GM12801 (cell line): ENCODE data around the gene MACO1.

ENCODE experiments used
- CTCF ChIP-seq: IDR thresholded peaks from one replicate; pipeline ENCODE4 v1.5.1; 2011; ENCODE audit warnings: control low read depth; ENCODE audit not compliant: insufficient read length; ENCODE audit errors: extremely low read depth

The MACO1 gene

GRCh38 chr1:25481625-25482024 lies 50.9 kb downstream of the MACO1 start:
- no peak for TF ChIP-seq CTCF

- no peak for TF ChIP-seq CTCF
These were observed 51.5 kb downstream of the MACO1 start for GRCh38 chr1:25482211-25482610.

- TF ChIP-seq CTCF, result no peak
These were observed 53.4 kb downstream of the MACO1 start for GRCh38 chr1:25484096-25484495.

- no peak for TF ChIP-seq CTCF
These were observed 53.8 kb downstream of the MACO1 start for GRCh38 chr1:25484533-25484932.

- no peak for TF ChIP-seq CTCF
These were observed 55.1 kb downstream of the MACO1 start for GRCh38 chr1:25485536-25486411.

GRCh38 chr1:25486602-25487001 lies 55.9 kb downstream of the MACO1 start:
- no peak for TF ChIP-seq CTCF

- no peak for TF ChIP-seq CTCF
These were observed 56.9 kb downstream of the MACO1 start for GRCh38 chr1:25487628-25488027.
